KMS-11 (cell line): ENCODE data around the gene KLK14.

Experiments used
- H2AFZ ChIP-seq: fragments of 200-600 bp; sonication (generic); 2 replicates; pipeline ENCODE4 v1.6.1; 2016; ENCODE audit warnings: antibody characterized with exemption, mixed run types, low read depth
- H3K27ac ChIP-seq: fragments of 200-600 bp; sonication (generic); 2 replicates; pipeline ENCODE4 v1.6.1; 2016; ENCODE audit warnings: mild to moderate bottlenecking, mixed run types
- H3K27me3 ChIP-seq: fragments of 200-600 bp; sonication (generic); 2 replicates; pipeline ENCODE4 v1.6.1; 2017; ENCODE audit warnings: mild to moderate bottlenecking, low read depth, mixed run types, moderate library complexity; ENCODE audit not compliant: insufficient read depth
- H3K36me3 ChIP-seq: fragments of 200-600 bp; sonication (generic); 2 replicates; pipeline ENCODE4 v1.6.1; 2017; ENCODE audit warnings: mild to moderate bottlenecking, mixed run types; ENCODE audit not compliant: insufficient read depth
- H3K4me1 ChIP-seq: fragments of 200-600 bp; sonication (generic); 2 replicates; pipeline ENCODE4 v1.6.1; 2016; ENCODE audit warnings: mild to moderate bottlenecking, low read depth, mixed run types; ENCODE audit not compliant: poor library complexity, severe bottlenecking
- H3K4me2 ChIP-seq: fragments of 200-600 bp; sonication (generic); 2 replicates; pipeline ENCODE4 v1.7.0; 2016; ENCODE audit warnings: mild to moderate bottlenecking, mixed run types
- H3K4me3 ChIP-seq: fragments of 200-600 bp; sonication (generic); IDR thresholded peaks from 2 replicates; pipeline ENCODE4 v1.6.1; 2017; ENCODE audit warnings: low read depth, low read length, mixed read lengths; ENCODE audit not compliant: insufficient read depth
- H3K79me2 ChIP-seq: fragments of 200-600 bp; sonication (generic); 2 replicates; pipeline ENCODE4 v1.6.1; 2016; ENCODE audit warnings: low read depth, mixed run types; ENCODE audit not compliant: insufficient read depth
- H3K9ac ChIP-seq: fragments of 200-600 bp; sonication (generic); 2 replicates; pipeline ENCODE4 v1.6.1; 2016; ENCODE audit warnings: mild to moderate bottlenecking, mixed run types
- H4K20me1 ChIP-seq: fragments of 200-600 bp; sonication (generic); 2 replicates; pipeline ENCODE4 v1.6.1; 2016; ENCODE audit warnings: mild to moderate bottlenecking, mixed run types; ENCODE audit not compliant: insufficient read depth
- CTCF ChIP-seq: fragments of 200-600 bp; sonication (generic); conservative IDR thresholded peaks from 2 replicates; pipeline ENCODE4 v1.6.1; 2017; ENCODE audit warnings: low read depth, mild to moderate bottlenecking, antibody characterized with exemption, low read length, moderate library complexity, mixed read lengths

Gene KLK14

GRCh38 chr19:51031880-51032225, 50.8 kb downstream of the KLK14 start:
- Histone ChIP-seq H3K9ac (no peak overlapping the region), H3K4me1 (no peaks in the 10 kb centered on the region), H3K27ac (no peak overlapping the region), H2AFZ (no peak overlapping the region), H4K20me1 (no peaks in the 10 kb centered on the region), H3K27me3 (no peaks in the 10 kb centered on the region), H3K79me2 (no peaks in the 10 kb centered on the region), H3K4me3 (no peak overlapping the region), H3K4me2 (no peak overlapping the region), H3K36me3 (no peaks in the 10 kb centered on the region)
- TF ChIP-seq CTCF = no peak

DNA sequence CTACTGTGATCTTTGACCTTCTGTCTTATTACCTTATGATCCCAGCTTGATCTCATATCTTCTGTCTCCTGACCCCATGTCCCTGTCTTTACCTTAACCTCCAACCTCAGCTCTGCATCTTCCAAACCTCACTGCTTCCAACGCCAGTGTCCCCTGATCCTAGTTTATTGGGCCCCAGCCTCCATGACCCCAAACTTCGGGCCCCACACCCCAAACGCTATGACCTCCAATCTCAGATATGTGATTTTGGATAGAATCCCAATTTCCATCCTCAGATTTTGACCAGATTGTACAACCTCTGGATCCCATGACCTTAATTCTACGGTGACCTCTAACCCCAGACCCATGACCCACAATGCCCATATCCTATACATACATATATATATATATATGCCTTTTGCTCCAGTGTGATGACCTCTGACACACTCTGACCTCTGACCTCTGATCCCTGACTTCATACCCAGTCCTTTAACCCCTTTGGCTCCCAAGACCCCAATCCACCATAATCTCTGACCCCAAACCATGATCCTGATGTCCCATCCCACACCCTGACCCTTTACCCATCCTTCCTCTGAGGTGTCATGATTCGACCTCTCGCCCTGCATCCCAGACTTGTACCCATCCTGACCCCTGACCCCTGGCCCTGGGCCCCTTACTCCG, 51.3 kb downstream of the KLK14 start:
- Histone ChIP-seq H3K36me3 (no peaks in the 10 kb centered on the region), H3K4me3 (no peak overlapping the region), H2AFZ (no peak overlapping the region), H3K27ac (no peak overlapping the region), H4K20me1 (no peaks in the 10 kb centered on the region), H3K27me3 (no peaks in the 10 kb centered on the region), H3K4me2 (no peak overlapping the region), H3K9ac (no peak overlapping the region), H3K4me1 (no peaks in the 10 kb centered on the region), H3K79me2 (no peaks in the 10 kb centered on the region)
- no peak for TF ChIP-seq CTCF

GRCh38 chr19:51030631-51031030, 52.1 kb downstream of the KLK14 start:
- H3K27me3 ChIP-seq = no peaks in the 10 kb centered on the region
- no peak for TF ChIP-seq CTCF

GRCh38 chr19:51029718-51030117, 53.0 kb downstream of the KLK14 start:
- no peak for TF ChIP-seq CTCF
- no peak overlapping the region for H3K9ac ChIP-seq

More at GRCh38 chr19:51030631-51031030, 52.1 kb downstream of the KLK14 start:
- no peaks in the 10 kb centered on the region for H4K20me1 ChIP-seq
- no peak overlapping the region for H2AFZ ChIP-seq
- H3K79me2 ChIP-seq = no peaks in the 10 kb centered on the region
- H3K36me3 ChIP-seq = no peaks in the 10 kb centered on the region
- no peaks in the 10 kb centered on the region for H3K4me1 ChIP-seq
- H3K27ac ChIP-seq = no peak overlapping the region
- H3K4me3 ChIP-seq = no peak overlapping the region
- H3K9ac ChIP-seq = no peak overlapping the region
- no peak overlapping the region for H3K4me2 ChIP-seq

More at GRCh38 chr19:51029718-51030117, 53.0 kb downstream of the KLK14 start:
- no peak overlapping the region for H3K4me3 ChIP-seq
- H3K27me3 ChIP-seq = no peaks in the 10 kb centered on the region
- H3K36me3 ChIP-seq = no peaks in the 10 kb centered on the region
- no peaks in the 10 kb centered on the region for H4K20me1 ChIP-seq
- H3K27ac ChIP-seq = no peak overlapping the region
- no peaks in the 10 kb centered on the region for H3K79me2 ChIP-seq
- no peak overlapping the region for H3K4me2 ChIP-seq
- no peaks in the 10 kb centered on the region for H3K4me1 ChIP-seq
- H2AFZ ChIP-seq = no peak overlapping the region
